ENCODE data around the gene NDEL1.
A peak's percentile ranks its signal among the peaks of the same experiment; 100 is the strongest.

Gene NDEL1

GRCh38 chr17:8472663-8473062 is 37.0 kb downstream of the NDEL1 start:
- Mint-ChIP-seq H3K36me3 (ENCODE audit: low read depth) (peaks cover 65% of the 10 kb centered on the region), H3K4me1 (peaks cover 12% of the 10 kb centered on the region)

GRCh38 chr17:8473451-8474192 is 37.9 kb downstream of the NDEL1 start:
- no peak overlapping the region for H3K4me3 Mint-ChIP-seq
- H3K36me3 Mint-ChIP-seq (ENCODE audit: low read depth) = peaks cover 65% of the 10 kb centered on the region
- peak; percentile 17 for DNase-seq
- peaks cover 12% of the 10 kb centered on the region for H3K4me1 Mint-ChIP-seq
- no peaks in the 10 kb centered on the region for H3K9me3 Mint-ChIP-seq
- no peaks in the 10 kb centered on the region for H3K27me3 Mint-ChIP-seq (ENCODE audit: low read depth, poor library complexity)
- no peak for TF ChIP-seq CTCF (IDR thresholded peaks at IDR 0.05)
- H3K27ac Mint-ChIP-seq = peak overlapping the region; percentile 83

More at GRCh38 chr17:8472663-8473062, 37.0 kb downstream of the NDEL1 start:
- H3K27ac Mint-ChIP-seq = peak overlapping the region; percentile 77
- no peak for TF ChIP-seq CTCF (IDR thresholded peaks at IDR 0.05)
- H3K27me3 Mint-ChIP-seq (ENCODE audit: low read depth, poor library complexity) = no peaks in the 10 kb centered on the region
- H3K9me3 Mint-ChIP-seq = no peaks in the 10 kb centered on the region
- no peak for DNase-seq
- H3K4me3 Mint-ChIP-seq = no peak overlapping the region

- DNase-seq = no peak
- TF ChIP-seq CTCF (IDR thresholded peaks at IDR 0.05) = no peak
- peak overlapping the region; percentile 10 for H3K27ac Mint-ChIP-seq
- no peak overlapping the region for H3K4me3 Mint-ChIP-seq
- H3K4me1 Mint-ChIP-seq = peaks cover 12% of the 10 kb centered on the region
- no peaks in the 10 kb centered on the region for H3K27me3 Mint-ChIP-seq (ENCODE audit: low read depth, poor library complexity)
- H3K36me3 Mint-ChIP-seq (ENCODE audit: low read depth) = peaks cover 75% of the 10 kb centered on the region
- H3K9me3 Mint-ChIP-seq = no peaks in the 10 kb centered on the region
These were observed 39.1 kb downstream of the NDEL1 start for GRCh38 chr17:8474826-8475225.

- Mint-ChIP-seq H3K27ac (peak overlapping the region; percentile 10), H3K4me3 (no peak overlapping the region), H3K27me3 (ENCODE audit: low read depth, poor library complexity) (no peaks in the 10 kb centered on the region), H3K36me3 (ENCODE audit: low read depth) (peaks cover 76% of the 10 kb centered on the region), H3K9me3 (no peaks in the 10 kb centered on the region), H3K4me1 (peaks cover 12% of the 10 kb centered on the region)
- no peak for DNase-seq
- no peak for TF ChIP-seq CTCF (IDR thresholded peaks at IDR 0.05)
These were observed 39.5 kb downstream of the NDEL1 start for GRCh38 chr17:8475227-8475626.

GRCh38 chr17:8475781-8476180 is 40.1 kb downstream of the NDEL1 start:
- H3K27me3 Mint-ChIP-seq (ENCODE audit: low read depth, poor library complexity) = no peaks in the 10 kb centered on the region
- no peak overlapping the region for H3K4me3 Mint-ChIP-seq
- H3K9me3 Mint-ChIP-seq = no peaks in the 10 kb centered on the region
- no peak for DNase-seq
- no peak for TF ChIP-seq CTCF (IDR thresholded peaks at IDR 0.05)
- peaks cover 82% of the 10 kb centered on the region for H3K36me3 Mint-ChIP-seq (ENCODE audit: low read depth)
- no peak overlapping the region for H3K27ac Mint-ChIP-seq
- H3K4me1 Mint-ChIP-seq = peaks cover 12% of the 10 kb centered on the region

- Mint-ChIP-seq H3K27me3 (ENCODE audit: low read depth, poor library complexity) (no peaks in the 10 kb centered on the region), H3K9me3 (no peaks in the 10 kb centered on the region), H3K27ac (no peak overlapping the region), H3K4me3 (no peak overlapping the region), H3K36me3 (ENCODE audit: low read depth) (peaks cover 82% of the 10 kb centered on the region), H3K4me1 (peaks cover 7% of the 10 kb centered on the region)
- DNase-seq = no peak
- TF ChIP-seq CTCF (IDR thresholded peaks at IDR 0.05) = no peak
These were observed 41.1 kb downstream of the NDEL1 start for GRCh38 chr17:8476741-8477140.
